Natural killer cell (primary cell): ENCODE results near the gene NEURL2. TPM values are rescaled to one million over a fixed set of nuclear protein-coding genes. Genes with fewer than 3 reads are reported as not detected.
A peak's percentile ranks its signal among the peaks of the same experiment; 100 is the strongest.

Experiments
- ATAC-seq, 3 donors: fragments of 150-1000 bp in 2 of 3; fragments of 200-7000 bp in 1 of 3; cut with Tn5 transposase; 1 replicate in 1 of 3; 2 replicates in 2 of 3; pipeline ENCODE4 v1.10.0; 2021; ENCODE audit warnings: mild to moderate bottlenecking in 2 of 3, moderate library complexity in 2 of 3
- DNase-seq, 2 donors: peaks; one replicate each; pipeline versions ENCODE4 v3.0.0 to v3.0.0-alpha.2; 2013 to 2021; ENCODE audit warnings: mixed read lengths in 1 of 2
- H3K27ac ChIP-seq: one replicate; pipeline ENCODE4 v1.5.1; 2013; ENCODE audit warnings: mild to moderate bottlenecking, low read length
- H3K27me3 ChIP-seq: one replicate; pipeline ENCODE4 v1.6.1; 2013; ENCODE audit warnings: low read length; ENCODE audit not compliant: control insufficient read depth, insufficient read depth
- H3K36me3 ChIP-seq: one replicate; pipeline ENCODE4 v1.6.1; 2013; ENCODE audit warnings: low read length; ENCODE audit not compliant: control insufficient read depth, insufficient read depth
- H3K4me1 ChIP-seq: one replicate; pipeline ENCODE4 v1.6.1; 2013; ENCODE audit warnings: low read length; ENCODE audit not compliant: control insufficient read depth, insufficient read depth
- H3K4me3 ChIP-seq: one replicate; pipeline ENCODE4 v1.5.1; 2013; ENCODE audit warnings: low read length
- H3K9me3 ChIP-seq: one replicate; pipeline ENCODE4 v1.6.1; 2013; ENCODE audit warnings: low read length; ENCODE audit not compliant: control insufficient read depth, insufficient read depth
- H3K27ac Mint-ChIP-seq, 2 donors: one replicate each; pipeline ENCODE4 v1.8.0; 2022; ENCODE audit warnings: mild to moderate bottlenecking in 2 of 2, mixed read lengths in 2 of 2, moderate library complexity in 1 of 2
- H3K27me3 Mint-ChIP-seq, 2 donors: one replicate each; pipeline ENCODE4 v1.8.0; 2022; ENCODE audit warnings: low read depth in 2 of 2, mixed read lengths in 2 of 2
- H3K36me3 Mint-ChIP-seq: one replicate; pipeline ENCODE4 v1.8.0; 2022; ENCODE audit warnings: mixed read lengths
- H3K4me1 Mint-ChIP-seq, 2 donors: one replicate each; pipeline ENCODE4 v1.8.0; 2022; ENCODE audit warnings: mixed read lengths in 2 of 2
- H3K4me3 Mint-ChIP-seq: one replicate; pipeline ENCODE4 v1.8.0; 2022; ENCODE audit warnings: mild to moderate bottlenecking, moderate library complexity, mixed read lengths
- H3K9me3 Mint-ChIP-seq, 2 donors: one replicate each; pipeline ENCODE4 v1.8.0; 2022; ENCODE audit warnings: mixed read lengths in 2 of 2
- WGBS: methylation state at CpG from one replicate; pipeline ENCODE4 v1.1.7; 2013; ENCODE audit warnings: missing lambda C conversion rate; ENCODE audit not compliant: insufficient coverage; 5-methylcytosine and 5-hydroxymethylcytosine counted together
- intact Hi-C: fragments of 100-400 bp; cut with micrococcal nuclease; formaldehyde crosslinking; loops from one replicate; pipeline ENCODE4 v1.14.2; 2022
- total RNA-seq, 4 donors: library from RNA; stranded (reverse); fragments of 120-200 nt in 1 of 4; gene quantifications; one replicate each; pipeline versions ENCODE4 v1.2.3 to v1.2.4, GENCODE V29; 2013 to 2022
- TF ChIP-seq, protein P1 (sequence below): fragments of 200-600 bp; IDR thresholded peaks from one replicate; pipeline ENCODE4 v1.8.0; 2022; ENCODE audit warnings: antibody characterized with exemption

The NEURL2 gene
- total RNA-seq, 3 donors from 2014 or later (not counting 1 experiment from before 2014, with no cell fraction given), result 0.89 to 1.4 (median 1.4) TPM

DNA sequence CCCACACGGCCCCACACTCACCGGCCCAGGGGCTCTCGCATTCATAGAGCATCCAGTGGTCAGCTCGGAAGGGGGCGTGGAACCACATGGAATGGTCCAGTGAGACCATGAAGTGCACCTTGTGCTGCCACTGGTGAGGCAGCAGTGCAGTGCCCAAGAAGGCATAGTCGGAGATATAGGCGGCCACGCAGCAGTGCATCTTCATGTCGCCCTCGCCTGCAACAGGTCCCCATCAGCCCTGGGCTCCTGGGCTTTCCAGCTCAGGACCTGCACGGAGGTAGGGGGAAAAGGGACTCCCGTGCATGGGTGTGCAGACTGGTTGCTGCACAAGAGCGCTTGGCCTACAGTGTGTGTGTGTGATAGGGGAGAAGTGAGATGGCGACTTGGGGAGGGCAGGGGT is 47.5 kb downstream of the NEURL2 start:
- Histone ChIP-seq H3K4me1 (peaks cover 11% of the 10 kb centered on the region), H3K27me3 (no peaks in the 10 kb centered on the region), H3K36me3 (peaks cover 50% of the 10 kb centered on the region), H3K4me3 (no peak overlapping the region), H3K27ac (no peak overlapping the region), H3K9me3 (no peaks in the 10 kb centered on the region)
- H3K36me3 Mint-ChIP-seq, result no peaks in the 10 kb centered on the region
- peak overlapping the region in 1 of 2 donors; percentile 61 for H3K27ac Mint-ChIP-seq
- no peaks in the 10 kb centered on the region for H3K27me3 Mint-ChIP-seq
- ATAC-seq, result no peak
- H3K4me1 Mint-ChIP-seq, result peaks cover 11 to 20% of the 10 kb centered on the region in 2 donors
- no peak overlapping the region for H3K4me3 Mint-ChIP-seq
- over 99% methylated on average over 12 of the region's 14 CpGs for WGBS
- intact Hi-C loops, result no loop called here
- TF ChIP-seq, protein P1, sequence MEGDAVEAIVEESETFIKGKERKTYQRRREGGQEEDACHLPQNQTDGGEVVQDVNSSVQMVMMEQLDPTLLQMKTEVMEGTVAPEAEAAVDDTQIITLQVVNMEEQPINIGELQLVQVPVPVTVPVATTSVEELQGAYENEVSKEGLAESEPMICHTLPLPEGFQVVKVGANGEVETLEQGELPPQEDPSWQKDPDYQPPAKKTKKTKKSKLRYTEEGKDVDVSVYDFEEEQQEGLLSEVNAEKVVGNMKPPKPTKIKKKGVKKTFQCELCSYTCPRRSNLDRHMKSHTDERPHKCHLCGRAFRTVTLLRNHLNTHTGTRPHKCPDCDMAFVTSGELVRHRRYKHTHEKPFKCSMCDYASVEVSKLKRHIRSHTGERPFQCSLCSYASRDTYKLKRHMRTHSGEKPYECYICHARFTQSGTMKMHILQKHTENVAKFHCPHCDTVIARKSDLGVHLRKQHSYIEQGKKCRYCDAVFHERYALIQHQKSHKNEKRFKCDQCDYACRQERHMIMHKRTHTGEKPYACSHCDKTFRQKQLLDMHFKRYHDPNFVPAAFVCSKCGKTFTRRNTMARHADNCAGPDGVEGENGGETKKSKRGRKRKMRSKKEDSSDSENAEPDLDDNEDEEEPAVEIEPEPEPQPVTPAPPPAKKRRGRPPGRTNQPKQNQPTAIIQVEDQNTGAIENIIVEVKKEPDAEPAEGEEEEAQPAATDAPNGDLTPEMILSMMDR, result no peak
- no peak for DNase-seq
- H3K9me3 Mint-ChIP-seq, result no peaks in the 10 kb centered on the region

DNA sequence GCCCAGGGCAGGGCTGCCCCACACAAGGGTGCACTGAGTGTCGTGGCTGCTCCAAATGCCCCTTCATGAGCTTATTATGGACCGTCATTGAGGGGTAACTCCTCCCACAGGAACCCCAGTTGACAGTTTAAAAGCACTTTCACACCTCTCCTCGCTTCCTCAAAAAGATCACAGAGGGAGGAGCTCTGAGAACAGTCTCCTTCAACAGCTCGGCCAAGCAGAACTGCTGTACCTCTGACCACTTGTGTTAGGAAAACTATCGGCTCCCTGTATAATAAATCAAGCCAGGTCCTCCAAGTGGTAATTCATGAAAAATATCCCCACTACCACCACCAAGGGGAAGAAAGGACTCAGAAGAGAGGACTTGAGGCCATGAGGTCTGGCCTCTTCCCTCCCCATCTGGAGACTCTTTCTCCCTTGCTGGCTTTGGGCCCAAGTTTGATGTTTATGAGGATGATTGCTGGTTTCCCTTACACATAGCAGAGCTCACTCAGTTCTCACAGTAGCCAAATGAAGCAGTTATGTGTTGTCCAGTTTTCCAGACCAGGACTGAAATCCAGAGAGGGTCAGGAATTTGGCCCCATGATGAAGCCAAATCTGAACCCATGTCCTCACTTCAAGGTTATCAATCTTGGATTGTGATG is 48.7 kb downstream of the NEURL2 start:
- no peaks in the 10 kb centered on the region for H3K36me3 Mint-ChIP-seq
- DNase-seq (no peak), ATAC-seq (peak; percentile 76 to 97 (median 91))
- H3K4me3 Mint-ChIP-seq, result no peak overlapping the region
- TF ChIP-seq, protein P1, result no peak
- H3K27ac ChIP-seq, result peak overlapping the region; percentile 49
- no peak overlapping the region for H3K4me3 ChIP-seq
- peaks cover 43% of the 10 kb centered on the region for H3K36me3 ChIP-seq
- WGBS, result 17% methylated on average over 5 of the region's 5 CpGs
- H3K9me3 Mint-ChIP-seq, result no peaks in the 10 kb centered on the region
- no peaks in the 10 kb centered on the region for H3K27me3 ChIP-seq
- peaks cover 11 to 18% of the 10 kb centered on the region in 2 donors for H3K4me1 Mint-ChIP-seq
- intact Hi-C loops, result no loop called here
- H3K9me3 ChIP-seq, result no peaks in the 10 kb centered on the region
- H3K4me1 ChIP-seq, result peaks cover 11% of the 10 kb centered on the region
- peak overlapping the region; percentile 61 to 70 for H3K27ac Mint-ChIP-seq
- no peaks in the 10 kb centered on the region for H3K27me3 Mint-ChIP-seq

DNA sequence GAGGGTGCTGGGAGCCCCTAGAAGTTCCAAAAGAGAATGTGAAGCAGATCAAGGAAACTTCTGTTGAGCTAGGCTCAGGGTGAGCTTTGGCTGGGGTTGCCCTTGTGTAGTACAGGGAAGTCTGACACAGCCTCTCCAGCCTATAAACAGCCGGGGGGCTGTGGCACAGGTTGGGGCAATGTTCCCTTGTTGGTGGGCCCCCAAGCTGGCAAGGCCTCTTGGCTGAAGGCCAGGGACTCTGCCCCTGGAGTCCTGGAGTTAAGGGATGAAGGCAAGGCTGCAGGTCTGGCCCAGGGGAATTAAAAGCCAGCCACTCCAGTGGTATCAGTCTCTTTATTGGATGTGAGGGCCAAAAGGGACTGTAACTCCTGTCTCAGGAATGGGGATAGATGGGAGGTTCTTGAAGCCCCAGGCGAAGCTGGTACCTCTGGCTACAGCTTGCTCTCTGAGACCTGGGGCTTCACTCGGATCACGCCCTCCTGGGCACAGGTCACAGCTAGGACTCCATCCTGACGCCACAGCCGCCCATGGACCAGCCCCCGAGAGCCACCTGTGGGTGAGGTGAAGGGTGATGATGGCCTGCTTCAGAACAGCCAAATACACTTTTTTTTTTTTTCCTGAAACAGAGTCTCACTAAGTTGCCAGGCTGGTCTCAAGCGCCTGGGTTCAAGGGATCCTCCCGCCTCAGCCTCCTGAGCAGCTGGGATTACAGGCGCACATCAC is 49.4 kb downstream of the NEURL2 start:
- intact Hi-C loops, result no loop called here
- Mint-ChIP-seq H3K4me3 (no peak overlapping the region), H3K27ac (peak overlapping the region; percentile 61 to 70), H3K27me3 (no peaks in the 10 kb centered on the region), H3K9me3 (no peaks in the 10 kb centered on the region), H3K36me3 (no peaks in the 10 kb centered on the region), H3K4me1 (peaks cover 11 to 18% of the 10 kb centered on the region in 2 donors)
- DNase-seq, result no peak
- Histone ChIP-seq H3K9me3 (no peaks in the 10 kb centered on the region), H3K27me3 (no peaks in the 10 kb centered on the region), H3K27ac (peak overlapping the region; percentile 22), H3K4me1 (peaks cover 11% of the 10 kb centered on the region), H3K36me3 (peaks cover 41% of the 10 kb centered on the region), H3K4me3 (no peak overlapping the region)
- ATAC-seq, result no peak
- TF ChIP-seq, protein P1, result no peak
- 95% methylated on average over 8 of the region's 10 CpGs for WGBS
